ENCODE results near the gene PLCL1. TPM values are rescaled to one million over a fixed set of nuclear protein-coding genes. Genes with fewer than 3 reads are reported as not detected.

Gene PLCL1
- total RNA-seq, 1 experiment from 2014 or later = 0.07 TPM

GRCh38 chr2:197927994-197928393 is 123.6 kb downstream of the PLCL1 start:
- no peak overlapping the region for H3K4me2 ChIP-seq (ENCODE audit: low read length)
- H3K9me2 ChIP-seq (ENCODE audit: insufficient read depth) = no peaks in the 10 kb centered on the region
- no peaks in the 10 kb centered on the region for H4K20me1 ChIP-seq (ENCODE audit: insufficient read depth)
- H3K27ac ChIP-seq (ENCODE audit: low read depth, low read length) = no peak overlapping the region
- H3K79me2 ChIP-seq (ENCODE audit: insufficient read depth, low read length) = no peaks in the 10 kb centered on the region
- intact Hi-C loops (cut with micrococcal nuclease) = loop anchor here (1.0 kb wide), 1 partner anchor 17 kb away; no protein-coding TSS in a partner anchor
- TF ChIP-seq CEBPB (IDR thresholded peaks at IDR 0.05; ENCODE audit: low read depth) = no peak
- no peak for TF ChIP-seq ZFX (IDR thresholded peaks at IDR 0.05)
- TF ChIP-seq EZH2phosphoT487 (IDR thresholded peaks at IDR 0.05; ENCODE audit: borderline replicate concordance) = no peak
- TF ChIP-seq EZH2 (IDR thresholded peaks at IDR 0.05) = no peak
- no peak for TF ChIP-seq SIN3A (IDR thresholded peaks at IDR 0.05; ENCODE audit: low read depth)
- TF ChIP-seq ELF1 (IDR thresholded peaks at IDR 0.05; ENCODE audit: borderline replicate concordance, low read depth) = no peak
- TF ChIP-seq ATF3 (IDR thresholded peaks at IDR 0.05) = no peak
- TF ChIP-seq ZNF274 (IDR thresholded peaks at IDR 0.05; ENCODE audit: low read depth, low read length) = no peak
- ChIA-PET CTCF (no interaction called here), POLR2A (no interaction called here), RAD21 (ENCODE audit: low non-redundant PET in 1 of 2, low total read pairs in 2 of 2, uncharacterized antibody in 2 of 2, unreplicated experiment in 2 of 2) (no interaction called here)
- no peaks in the 10 kb centered on the region for H3K36me3 ChIP-seq (ENCODE audit: control insufficient read depth in 1 of 2, insufficient read depth in 2 of 2, low read length in 2 of 2)
- H3K4me3 ChIP-seq (replicated peaks in 1 of 2; ENCODE audit: low read depth in 1 of 2, low read length in 2 of 2) = no peak overlapping the region
- H2AFZ ChIP-seq (ENCODE audit: low read depth, low read length, poor library complexity, severe bottlenecking) = no peak overlapping the region
- no peak for DNase-seq (ENCODE audit: low read depth, low spot score)
- BruUV-seq (replicated peaks) = no TSS peak
- H3K27me3 ChIP-seq (ENCODE audit: insufficient read depth, low read length) = no peaks in the 10 kb centered on the region; the same call in 1 of the 2 replicates
- no peak overlapping the region for H3K9ac ChIP-seq (ENCODE audit: low read length)
- no peaks in the 10 kb centered on the region for H3K9me3 ChIP-seq (ENCODE audit: control insufficient read depth in 1 of 2, insufficient read depth in 1 of 2, low read depth in 1 of 2, low read length in 2 of 2)
- H3K4me1 ChIP-seq (ENCODE audit: control insufficient read depth in 1 of 2, insufficient read depth in 2 of 2, low read length in 2 of 2) = no peaks in the 10 kb centered on the region
- no peak for ATAC-seq

GRCh38 chr2:197929008-197929885 is 124.9 kb downstream of the PLCL1 start:
- Histone ChIP-seq H3K4me3 (replicated peaks in 1 of 2; ENCODE audit: low read depth in 1 of 2, low read length in 2 of 2) (no peak overlapping the region), H3K4me1 (ENCODE audit: control insufficient read depth in 1 of 2, insufficient read depth in 2 of 2, low read length in 2 of 2) (no peaks in the 10 kb centered on the region), H3K79me2 (ENCODE audit: insufficient read depth, low read length) (no peaks in the 10 kb centered on the region), H3K9ac (ENCODE audit: low read length) (no peak overlapping the region), H3K27me3 (ENCODE audit: insufficient read depth, low read length) (no peaks in the 10 kb centered on the region; the same call in 1 of the 2 replicates), H2AFZ (ENCODE audit: low read depth, low read length, poor library complexity, severe bottlenecking) (no peak overlapping the region), H3K9me2 (ENCODE audit: insufficient read depth) (no peaks in the 10 kb centered on the region), H3K4me2 (ENCODE audit: low read length) (no peak overlapping the region), H3K36me3 (ENCODE audit: control insufficient read depth in 1 of 2, insufficient read depth in 2 of 2, low read length in 2 of 2) (no peaks in the 10 kb centered on the region), H3K9me3 (ENCODE audit: control insufficient read depth in 1 of 2, insufficient read depth in 1 of 2, low read depth in 1 of 2, low read length in 2 of 2) (no peaks in the 10 kb centered on the region), H4K20me1 (ENCODE audit: insufficient read depth) (no peaks in the 10 kb centered on the region), H3K27ac (ENCODE audit: low read depth, low read length) (no peak overlapping the region)
- RAD21 ChIA-PET (ENCODE audit: low non-redundant PET in 1 of 2, low total read pairs in 2 of 2, uncharacterized antibody in 2 of 2, unreplicated experiment in 2 of 2) = no interaction called here
- BruUV-seq (replicated peaks) = no TSS peak
- ATAC-seq (no peak), DNase-seq (ENCODE audit: low read depth, low spot score) (no peak)
- CTCF ChIA-PET = no interaction called here
- POLR2A ChIA-PET = no interaction called here
- no peak for TF ChIP-seq ZFX (IDR thresholded peaks at IDR 0.05)
- intact Hi-C loops (cut with micrococcal nuclease) = no loop called here

Measured in HCT116 (cell line).